Vagina (tissue), 2 donors: ENCODE results near the gene SH3BP5L.

Experiments
- POLR2A ChIP-seq, 2 donors: fragments of 450-650 bp; IDR thresholded peaks; one replicate each; pipeline ENCODE4 v1.6.1; 2017; ENCODE audit warnings: antibody characterized with exemption in 2 of 2, mild to moderate bottlenecking in 2 of 2, moderate library complexity in 2 of 2
- POLR2AphosphoS5 ChIP-seq, 2 donors: sonication (generic); formaldehyde crosslinking; IDR thresholded peaks; one replicate each; pipeline ENCODE4 v1.9.0; 2017; ENCODE audit warnings: antibody characterized with exemption in 2 of 2, mild to moderate bottlenecking in 2 of 2, low read depth in 1 of 2; ENCODE audit not compliant: insufficient read depth in 1 of 2
- TF ChIP-seq, protein P1 (sequence below), 3 experiments: fragments of 450-650 bp in 2 of 3; fragments of 200-600 bp in 1 of 3; sonication (generic) in 1 of 3; IDR thresholded peaks; one replicate each; pipeline ENCODE4 v1.5.1; 2017 to 2019; ENCODE audit warnings: antibody characterized with exemption in 3 of 3, mild to moderate bottlenecking in 2 of 3, moderate library complexity in 2 of 3

DNA sequence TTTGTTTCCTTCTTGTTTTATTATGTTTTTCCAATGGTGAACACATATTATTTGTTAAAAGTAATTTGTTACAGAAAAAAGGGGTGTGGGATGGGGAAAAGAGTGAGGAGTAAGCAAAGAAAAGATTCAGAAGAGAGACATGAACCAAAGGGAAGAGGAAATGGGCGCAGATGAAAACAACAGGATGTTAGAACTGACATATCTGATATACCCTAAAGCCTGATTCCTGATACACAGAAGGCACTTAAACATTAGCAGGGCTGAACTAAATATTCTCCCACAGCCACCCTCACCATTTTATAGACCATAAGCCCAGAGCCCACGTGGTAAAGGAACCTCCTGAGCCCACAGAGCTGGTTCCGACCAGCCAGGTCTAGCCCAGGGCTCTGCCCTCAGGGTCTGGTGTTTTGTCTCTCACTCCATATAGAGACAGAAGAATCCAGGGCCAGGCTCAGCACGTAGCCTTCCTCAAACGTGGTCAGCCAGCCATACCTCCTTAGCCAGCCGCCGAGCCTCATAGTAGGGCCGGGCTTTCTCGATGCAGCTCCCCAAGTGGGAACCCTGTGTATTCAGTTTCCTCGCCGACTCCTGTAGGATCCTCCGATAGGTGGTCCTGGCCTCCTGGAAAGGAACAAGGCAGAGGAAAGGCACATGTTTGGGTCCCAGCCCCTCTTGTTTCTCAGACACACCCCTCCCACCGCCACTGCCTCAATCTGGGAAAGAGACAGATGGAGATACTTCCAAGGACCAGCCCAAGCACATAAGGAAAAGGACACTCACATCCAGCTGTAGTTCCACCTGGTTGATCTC, 9.5 kb downstream of the SH3BP5L start:
- TF ChIP-seq POLR2AphosphoS5 (IDR thresholded peaks at IDR 0.05; ENCODE audit: insufficient read depth in 1 of 2, low read depth in 1 of 2) (no peak), POLR2A (IDR thresholded peaks at IDR 0.05) (no peak)
- TF ChIP-seq, protein P1, sequence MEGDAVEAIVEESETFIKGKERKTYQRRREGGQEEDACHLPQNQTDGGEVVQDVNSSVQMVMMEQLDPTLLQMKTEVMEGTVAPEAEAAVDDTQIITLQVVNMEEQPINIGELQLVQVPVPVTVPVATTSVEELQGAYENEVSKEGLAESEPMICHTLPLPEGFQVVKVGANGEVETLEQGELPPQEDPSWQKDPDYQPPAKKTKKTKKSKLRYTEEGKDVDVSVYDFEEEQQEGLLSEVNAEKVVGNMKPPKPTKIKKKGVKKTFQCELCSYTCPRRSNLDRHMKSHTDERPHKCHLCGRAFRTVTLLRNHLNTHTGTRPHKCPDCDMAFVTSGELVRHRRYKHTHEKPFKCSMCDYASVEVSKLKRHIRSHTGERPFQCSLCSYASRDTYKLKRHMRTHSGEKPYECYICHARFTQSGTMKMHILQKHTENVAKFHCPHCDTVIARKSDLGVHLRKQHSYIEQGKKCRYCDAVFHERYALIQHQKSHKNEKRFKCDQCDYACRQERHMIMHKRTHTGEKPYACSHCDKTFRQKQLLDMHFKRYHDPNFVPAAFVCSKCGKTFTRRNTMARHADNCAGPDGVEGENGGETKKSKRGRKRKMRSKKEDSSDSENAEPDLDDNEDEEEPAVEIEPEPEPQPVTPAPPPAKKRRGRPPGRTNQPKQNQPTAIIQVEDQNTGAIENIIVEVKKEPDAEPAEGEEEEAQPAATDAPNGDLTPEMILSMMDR (IDR thresholded peaks at IDR 0.05): no peak
